Colonic mucosa (tissue), 4 donors: ENCODE measurements around the gene ARCN1. TPM values are rescaled to one million over a fixed set of nuclear protein-coding genes. Genes with fewer than 3 reads are reported as not detected.

Experiments
- DNase-seq: peaks from one replicate; pipeline ENCODE4 v3.0.0-alpha.2; 2020
- H3K27ac ChIP-seq: fragments of 200-600 bp; one replicate; pipeline ENCODE4 v1.8.0; 2021
- H3K27me3 ChIP-seq: fragments of 200-600 bp; one replicate; pipeline ENCODE4 v1.8.0; 2021
- H3K36me3 ChIP-seq: fragments of 200-600 bp; one replicate; pipeline ENCODE4 v1.8.0; 2021
- H3K4me1 ChIP-seq: fragments of 200-600 bp; one replicate; pipeline ENCODE4 v1.8.0; 2021; ENCODE audit warnings: mild to moderate bottlenecking
- H3K4me3 ChIP-seq: fragments of 200-600 bp; one replicate; pipeline ENCODE4 v1.8.0; 2021
- H3K9ac ChIP-seq, 2 donors: one replicate each; pipeline ENCODE4 v1.7.0; 2013; ENCODE audit warnings: control low read depth in 2 of 2, low read depth in 2 of 2, low read length in 2 of 2
- H3K9me3 ChIP-seq: fragments of 200-600 bp; one replicate; pipeline ENCODE4 v1.8.0; 2021
- intact Hi-C: fragments of 100-400 bp; cut with DNase I; formaldehyde crosslinking; loops from one replicate; pipeline ENCODE4 v1.14.1; 2022
- microRNA-seq: library from miRNA; unstranded; fragments of <30 nt; microRNA quantifications from one replicate; pipeline ENCODE4, GENCODE V29; 2019
- total RNA-seq, 2 donors: library from RNA; stranded (reverse); fragmentation: NEBNext Ultra II Directional in 1 of 2; extraction: Animal tissue kit (Norgen Biotek cat#: 25700) in 1 of 2; gene quantifications; one replicate each; pipeline ENCODE4 v1.2.1, GENCODE V29; 2021
- TF ChIP-seq, protein P1 (sequence below): fragments of 200-600 bp; IDR thresholded peaks from one replicate; pipeline ENCODE4 v1.8.0; 2022; ENCODE audit warnings: antibody characterized with exemption, mild to moderate bottlenecking
- donor health status: healthy.
- donor health status: DM: no; HTN: no; CAD: no.
- donor health status: DM: no; HTN: no; CAD: no.

ARCN1 gene
- total RNA-seq, 2 donors from 2014 or later, result 151 to 171 TPM

DNA sequence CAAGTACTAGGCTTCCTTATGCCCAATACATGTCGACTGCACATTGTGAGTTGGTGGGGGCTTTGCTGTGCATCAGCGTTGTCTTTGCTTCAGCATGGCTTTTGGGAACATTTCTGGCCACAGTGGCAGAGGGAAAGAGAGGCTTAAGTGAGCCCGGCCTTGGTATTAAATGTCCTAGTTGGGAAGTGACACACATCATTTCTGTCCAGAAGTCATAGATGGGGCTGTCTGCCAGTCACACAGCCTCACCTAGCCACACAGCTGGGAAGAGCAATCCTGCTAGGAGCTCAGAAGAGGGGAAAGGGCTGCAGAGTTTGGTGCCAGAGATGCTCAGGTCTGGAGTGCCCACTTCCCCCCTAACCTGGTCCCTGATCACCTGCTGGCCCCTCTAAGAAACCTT lies 79.6 kb downstream of the ARCN1 start:
- intact Hi-C loops, result no loop called here
- Histone ChIP-seq H3K4me3 (no peak overlapping the region), H3K9me3 (no peaks in the 10 kb centered on the region), H3K36me3 (no peaks in the 10 kb centered on the region), H3K27me3 (no peaks in the 10 kb centered on the region), H3K9ac (no peak overlapping the region), H3K4me1 (no peaks in the 10 kb centered on the region), H3K27ac (no peak overlapping the region)
- TF ChIP-seq, protein P1, sequence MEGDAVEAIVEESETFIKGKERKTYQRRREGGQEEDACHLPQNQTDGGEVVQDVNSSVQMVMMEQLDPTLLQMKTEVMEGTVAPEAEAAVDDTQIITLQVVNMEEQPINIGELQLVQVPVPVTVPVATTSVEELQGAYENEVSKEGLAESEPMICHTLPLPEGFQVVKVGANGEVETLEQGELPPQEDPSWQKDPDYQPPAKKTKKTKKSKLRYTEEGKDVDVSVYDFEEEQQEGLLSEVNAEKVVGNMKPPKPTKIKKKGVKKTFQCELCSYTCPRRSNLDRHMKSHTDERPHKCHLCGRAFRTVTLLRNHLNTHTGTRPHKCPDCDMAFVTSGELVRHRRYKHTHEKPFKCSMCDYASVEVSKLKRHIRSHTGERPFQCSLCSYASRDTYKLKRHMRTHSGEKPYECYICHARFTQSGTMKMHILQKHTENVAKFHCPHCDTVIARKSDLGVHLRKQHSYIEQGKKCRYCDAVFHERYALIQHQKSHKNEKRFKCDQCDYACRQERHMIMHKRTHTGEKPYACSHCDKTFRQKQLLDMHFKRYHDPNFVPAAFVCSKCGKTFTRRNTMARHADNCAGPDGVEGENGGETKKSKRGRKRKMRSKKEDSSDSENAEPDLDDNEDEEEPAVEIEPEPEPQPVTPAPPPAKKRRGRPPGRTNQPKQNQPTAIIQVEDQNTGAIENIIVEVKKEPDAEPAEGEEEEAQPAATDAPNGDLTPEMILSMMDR, result no peak
- DNase-seq, result no peak

Small RNA genes lying within 50 kb of the gene (microRNA-seq; reads per million reads assigned to microRNA genes)
- gene MIR6716, result not detected

Other genes starting within 250 kb of the ARCN1 start
- 1 to 10 TPM; 3.1 to 4.7 TPM for gene CD3D, start 229.7 kb upstream of the ARCN1 start, total RNA-seq
- gene CD3G, start 228.1 kb upstream of the ARCN1 start, total RNA-seq, result 1 to 10 TPM; 1.6 to 2.0 TPM
- 10 to 100 TPM; 44.8 to 46.9 TPM for gene UBE4A, start 212.8 kb upstream of the ARCN1 start, total RNA-seq
- 100 to 1,000 TPM; 282 to 380 TPM for gene ATP5MG, start 170.8 kb upstream of the ARCN1 start, total RNA-seq
- gene KMT2A, start 135.9 kb upstream of the ARCN1 start, total RNA-seq, result 10 to 100 TPM; 33.8 to 45.1 TPM
- under 1 TPM; 0.35 to 0.66 TPM for gene TTC36, start 44.9 kb upstream of the ARCN1 start, total RNA-seq
- gene TMEM25, start 41.2 kb upstream of the ARCN1 start, total RNA-seq, result 1 to 10 TPM; 3.8 to 9.2 TPM
- gene IFT46, start 6.5 kb upstream of the ARCN1 start, total RNA-seq, result 1 to 10 TPM; 9.3 to 9.5 TPM
- 10 to 100 TPM; 60.1 to 88.6 TPM for gene PHLDB1, start 35.2 kb downstream of the ARCN1 start, total RNA-seq
- 1 to 10 TPM; 2.4 to 2.8 TPM for gene TREH, start 107.2 kb downstream of the ARCN1 start, total RNA-seq
- gene DDX6, start 218.8 kb downstream of the ARCN1 start, total RNA-seq, result 100 to 1,000 TPM in 1 of 2 donors, 10 to 100 TPM in 1; 79.0 to 108 TPM